ENCODE data around the gene BZW2.
"Not testable (repeated sequence)": the region's sequence is repeated elsewhere in the genome, so short reads cannot be mapped to it uniquely, and the experiment has no call there.

BZW2 gene

GRCh38 chr7:16677978-16678494 is 32.1 kb downstream of the BZW2 start:
- DNase-seq: no peak

- DNase-seq: not testable (repeated sequence)
Measured at GRCh38 chr7:16678645-16679566, 32.9 kb downstream of the BZW2 start.

GRCh38 chr7:16684935-16685334 is 39.0 kb downstream of the BZW2 start:
- DNase-seq: no peak

GRCh38 chr7:16685535-16685934 is 39.6 kb downstream of the BZW2 start:
- no peak for DNase-seq

- DNase-seq: no peak
Measured at GRCh38 chr7:16688249-16688648, 42.3 kb downstream of the BZW2 start.

GRCh38 chr7:16691241-16691640 is 45.3 kb downstream of the BZW2 start:
- no peak for DNase-seq

GRCh38 chr7:16693601-16694318 is 47.8 kb downstream of the BZW2 start:
- DNase-seq: no peak

GRCh38 chr7:16694806-16695205 is 48.8 kb downstream of the BZW2 start:
- no peak for DNase-seq

GRCh38 chr7:16695621-16696237 is 49.7 kb downstream of the BZW2 start:
- DNase-seq: no peak

- no peak for DNase-seq
Measured at GRCh38 chr7:16697507-16698199, 51.7 kb downstream of the BZW2 start.

- DNase-seq: no peak
Measured at GRCh38 chr7:16698200-16698905, 52.4 kb downstream of the BZW2 start.

- DNase-seq: no peak
Measured at GRCh38 chr7:16702441-16702840, 56.5 kb downstream of the BZW2 start.

GRCh38 chr7:16708511-16708910 is 62.5 kb downstream of the BZW2 start:
- no peak for DNase-seq

GRCh38 chr7:16708980-16709379 is 63.0 kb downstream of the BZW2 start:
- DNase-seq: no peak

GRCh38 chr7:16710651-16711050 is 64.7 kb downstream of the BZW2 start:
- no peak for DNase-seq

- DNase-seq: no peak
Measured at GRCh38 chr7:16711730-16712129, 65.7 kb downstream of the BZW2 start.

GRCh38 chr7:16712916-16713315 is 66.9 kb downstream of the BZW2 start:
- no peak for DNase-seq

- DNase-seq: no peak
Measured at GRCh38 chr7:16715928-16716327, 69.9 kb downstream of the BZW2 start.

GRCh38 chr7:16718111-16718656 is 72.2 kb downstream of the BZW2 start:
- DNase-seq: no peak

GRCh38 chr7:16719699-16720098 is 73.7 kb downstream of the BZW2 start:
- no peak for DNase-seq

GRCh38 chr7:16721541-16721940 is 75.6 kb downstream of the BZW2 start:
- DNase-seq: no peak

- no peak for DNase-seq
Measured at GRCh38 chr7:16724344-16724743, 78.4 kb downstream of the BZW2 start.
